Mesodermal cell (in vitro differentiated cells): Measurements from ENCODE around the gene LSM4.

Experiments
- H3K27ac ChIP-seq: 2 replicates; pipeline ENCODE4 v1.7.0; 2013; ENCODE audit warnings: mild to moderate bottlenecking, low read depth, low read length, moderate library complexity; ENCODE audit not compliant: severe bottlenecking
- H3K36me3 ChIP-seq: 2 replicates; pipeline ENCODE4 v1.7.1; 2013; ENCODE audit warnings: mild to moderate bottlenecking, low read length, moderate library complexity; ENCODE audit not compliant: control insufficient read depth, insufficient read depth
- H3K4me1 ChIP-seq: one replicate; pipeline ENCODE4 v1.7.1; 2013; ENCODE audit warnings: mild to moderate bottlenecking, low read length; ENCODE audit not compliant: insufficient read depth, control insufficient read depth, poor library complexity, severe bottlenecking
- H3K4me3 ChIP-seq: 2 replicates; pipeline ENCODE4 v1.7.0; 2013; ENCODE audit warnings: low read length, control low read depth, mild to moderate bottlenecking; ENCODE audit not compliant: insufficient read depth, poor library complexity, severe bottlenecking; ENCODE audit errors: extremely low read depth
- H3K9me3 ChIP-seq: 2 replicates; pipeline ENCODE4 v1.7.1; 2013; ENCODE audit warnings: mild to moderate bottlenecking, low read length, moderate library complexity; ENCODE audit not compliant: control insufficient read depth
- WGBS, 2 experiments: methylation state at CpG; one replicate each; pipeline ENCODE4 v1.1.5; 2013; ENCODE audit warnings: missing lambda C conversion rate in 2 of 2; ENCODE audit not compliant: insufficient coverage in 2 of 2; 5-methylcytosine and 5-hydroxymethylcytosine counted together

LSM4 gene

GRCh38 chr19:18340990-18341868 is 18.4 kb upstream of the LSM4 start:
- Histone ChIP-seq H3K4me3 (peak overlapping the region; percentile 70), H3K27ac (no peak overlapping the region), H3K4me1 (peaks cover 4% of the 10 kb centered on the region), H3K9me3 (no peaks in the 10 kb centered on the region), H3K36me3 (no peaks in the 10 kb centered on the region)
- WGBS, 2 experiments: 0 to 1% methylated on average over 6 to 10 of the region's 18 CpGs

- H3K9me3 ChIP-seq: no peaks in the 10 kb centered on the region
- H3K4me3 ChIP-seq: peak within 1 kb of the TSS; percentile 70
- no peak within 1 kb of the TSS for H3K27ac ChIP-seq
- peaks cover 4% of the 10 kb centered on the region for H3K4me1 ChIP-seq
- H3K36me3 ChIP-seq: no peaks in the 10 kb centered on the region
- WGBS, 2 experiments: 9 to 12% methylated on average over 39 to 58 of the region's 69 CpGs
These were observed 17.5 kb upstream of the LSM4 start, which contains the start of gene PGPEP1 for GRCh38 chr19:18340190-18340989. PGPEP1 (plus strand) TSS chr19:18340598; CDS start chr19:18340682, 84 bp downstream.

- no peaks in the 10 kb centered on the region for H3K9me3 ChIP-seq
- H3K36me3 ChIP-seq: no peaks in the 10 kb centered on the region
- peak overlapping the region; percentile 70 for H3K4me3 ChIP-seq
- H3K27ac ChIP-seq: no peak overlapping the region
- peaks cover 4% of the 10 kb centered on the region for H3K4me1 ChIP-seq
- 49 to 50% methylated on average over 4 to 6 of the region's 6 CpGs for WGBS, 2 experiments
These were observed 16.8 kb upstream of the LSM4 start for GRCh38 chr19:18339723-18340122.

- H3K4me1 ChIP-seq: peaks cover 4% of the 10 kb centered on the region
- 79 to 93% methylated on average over 5 of the region's 9 CpGs for WGBS, 2 experiments
- H3K27ac ChIP-seq: no peak overlapping the region
- H3K36me3 ChIP-seq: no peaks in the 10 kb centered on the region
- H3K9me3 ChIP-seq: no peaks in the 10 kb centered on the region
- H3K4me3 ChIP-seq: no peak overlapping the region
These were observed 15.7 kb upstream of the LSM4 start for GRCh38 chr19:18338541-18338940.

GRCh38 chr19:18336121-18336520 is 13.2 kb upstream of the LSM4 start:
- H3K36me3 ChIP-seq: no peaks in the 10 kb centered on the region
- H3K9me3 ChIP-seq: no peaks in the 10 kb centered on the region
- H3K4me3 ChIP-seq: no peak overlapping the region
- no peak overlapping the region for H3K27ac ChIP-seq
- H3K4me1 ChIP-seq: peaks cover 11% of the 10 kb centered on the region
- 73 to 75% methylated on average over 3 to 6 of the region's 7 CpGs for WGBS, 2 experiments

- peaks cover 14% of the 10 kb centered on the region for H3K4me1 ChIP-seq
- 83 to 93% methylated on average over 2 of the region's 6 CpGs for WGBS, 2 experiments
- no peak overlapping the region for H3K27ac ChIP-seq
- no peaks in the 10 kb centered on the region for H3K9me3 ChIP-seq
- no peaks in the 10 kb centered on the region for H3K36me3 ChIP-seq
- H3K4me3 ChIP-seq: no peak overlapping the region
These were observed 10.8 kb upstream of the LSM4 start for GRCh38 chr19:18333680-18334079.

GRCh38 chr19:18332917-18333530 is 10.1 kb upstream of the LSM4 start:
- H3K36me3 ChIP-seq: no peaks in the 10 kb centered on the region
- 88 to 89% methylated on average over 13 of the region's 15 CpGs for WGBS, 2 experiments

GRCh38 chr19:18330868-18331267 is 8.0 kb upstream of the LSM4 start:
- Histone ChIP-seq H3K9me3 (no peaks in the 10 kb centered on the region), H3K36me3 (no peaks in the 10 kb centered on the region), H3K27ac (no peak overlapping the region), H3K4me3 (no peak overlapping the region), H3K4me1 (peaks cover 14% of the 10 kb centered on the region)
- 85 to 89% methylated on average over 6 to 7 of the region's 9 CpGs for WGBS, 2 experiments

More at GRCh38 chr19:18332917-18333530, 10.1 kb upstream of the LSM4 start:
- H3K4me1 ChIP-seq: peaks cover 14% of the 10 kb centered on the region
- H3K27ac ChIP-seq: no peak overlapping the region
- H3K9me3 ChIP-seq: no peaks in the 10 kb centered on the region
- H3K4me3 ChIP-seq: no peak overlapping the region

GRCh38 chr19:18329035-18329376 is 6.1 kb upstream of the LSM4 start:
- H3K9me3 ChIP-seq: no peaks in the 10 kb centered on the region
- H3K4me1 ChIP-seq: peaks cover 15% of the 10 kb centered on the region
- 87 to 96% methylated on average over 6 of the region's 6 CpGs for WGBS, 2 experiments
- peak overlapping the region; percentile 18 for H3K4me3 ChIP-seq
- peak overlapping the region; percentile 51 for H3K27ac ChIP-seq
- no peaks in the 10 kb centered on the region for H3K36me3 ChIP-seq

- no peaks in the 10 kb centered on the region for H3K36me3 ChIP-seq
- H3K4me1 ChIP-seq: peaks cover 18% of the 10 kb centered on the region
- H3K9me3 ChIP-seq: no peaks in the 10 kb centered on the region
- WGBS, 2 experiments: 4 to 11% methylated on average over 6 to 7 of the region's 9 CpGs
- peak overlapping the region; percentile 51 for H3K27ac ChIP-seq
- peak overlapping the region; percentile 18 for H3K4me3 ChIP-seq
These were observed 5.6 kb upstream of the LSM4 start for GRCh38 chr19:18328340-18329034.
